Panc1 (cell line): ENCODE results near the gene ATF6B. TPM values are rescaled to one million over a fixed set of nuclear protein-coding genes. Genes with fewer than 3 reads are reported as not detected.

Experiments used
- ATAC-seq: fragments of 200-7000 bp; cut with Tn5 transposase; 2 replicates; pipeline ENCODE4 v1.9.1; 2020; ENCODE audit warnings: mild to moderate bottlenecking, moderate library complexity
- BruUV-seq: library from RNA; stranded (reverse); fragments of 400-500 nt; replicated peaks from 2 replicates; lab custom pipeline; 2021; lab: Mats Ljungman, UMichigan
- CTCF ChIA-PET: fragments of 300-600 bp; sonication (Branson Sonifier 250); formaldehyde crosslinking; loops from one replicate; lab custom pipeline; 2022; ENCODE audit warnings: antibody characterized with exemption; lab: Charles Lee
- POLR2A ChIA-PET: fragments of 300-600 bp; sonication (Branson Sonifier 250); formaldehyde crosslinking; loops from one replicate; lab custom pipeline; 2022; ENCODE audit warnings: antibody characterized with exemption; lab: Charles Lee
- DNase-seq: peaks from one replicate; pipeline ENCODE4 v3.0.0-alpha.2; 2010; ENCODE audit warnings: low read depth, low spot score
- H3K27ac ChIP-seq: 2 replicates; pipeline ENCODE4 v1.5.1; 2011; ENCODE audit warnings: mild to moderate bottlenecking, low read length, inconsistent platforms
- H3K27me3 ChIP-seq: fragments of 200-500 bp; sonication (Bioruptor generic); 2 replicates; pipeline ENCODE4 v1.6.0; 2014; ENCODE audit warnings: low read length, inconsistent platforms; ENCODE audit not compliant: control insufficient read depth, insufficient read depth
- H3K36me3 ChIP-seq: fragments of 200-500 bp; sonication (Bioruptor generic); 2 replicates; pipeline ENCODE4 v1.5.1; 2014; ENCODE audit warnings: inconsistent platforms, mild to moderate bottlenecking, low read length, moderate library complexity; ENCODE audit not compliant: control insufficient read depth, insufficient read depth
- H3K4me1 ChIP-seq: 2 replicates; pipeline ENCODE4 v1.5.1; 2011; ENCODE audit warnings: inconsistent platforms, mild to moderate bottlenecking, low read length, moderate library complexity; ENCODE audit not compliant: control insufficient read depth, insufficient read depth
- H3K4me3 ChIP-seq, 2 experiments: 2 replicates each; pipeline ENCODE4 v1.5.1; 2011 to 2012; ENCODE audit warnings: low read depth in 2 of 2, low read length in 2 of 2, mild to moderate bottlenecking in 2 of 2, inconsistent platforms in 1 of 2, moderate library complexity in 1 of 2
- H3K9me3 ChIP-seq: fragments of 200-500 bp; sonication (Bioruptor generic); 2 replicates; pipeline ENCODE4 v1.5.1; 2014; ENCODE audit warnings: low read depth, mild to moderate bottlenecking, inconsistent platforms, low read length, moderate library complexity; ENCODE audit not compliant: control insufficient read depth, insufficient read depth
- CTCF ChIP-seq: fragments of 450-650 bp; IDR thresholded peaks from 2 replicates; pipeline ENCODE4 v1.5.1; 2017; ENCODE audit warnings: mild to moderate bottlenecking
- POLR2AphosphoS5 ChIP-seq: IDR thresholded peaks from 2 replicates; pipeline ENCODE4 v1.6.1; 2012; ENCODE audit warnings: mild to moderate bottlenecking, low read depth, low read length, moderate library complexity
- REST ChIP-seq, 2 experiments: IDR thresholded peaks; 2 replicates each; pipeline ENCODE4 v1.6.1; 2011 to 2012; ENCODE audit warnings: low read depth in 2 of 2, control low read depth in 1 of 2, low read length in 1 of 2, mild to moderate bottlenecking in 1 of 2, moderate library complexity in 1 of 2; ENCODE audit not compliant: insufficient read depth in 1 of 2
- SIN3A ChIP-seq: IDR thresholded peaks from 2 replicates; pipeline ENCODE4 v1.6.1; 2012; ENCODE audit warnings: low read depth, mild to moderate bottlenecking, low read length, moderate library complexity, borderline replicate concordance; ENCODE audit not compliant: insufficient read depth
- TCF7L2 ChIP-seq: IDR thresholded peaks from 2 replicates; pipeline ENCODE4 v1.6.1; 2011; ENCODE audit warnings: mild to moderate bottlenecking, low read depth, low read length, inconsistent platforms
- in situ Hi-C: cut with HindIII; loops from 2 replicates; pipeline ENCODE4 v1.10.0; 2016; ENCODE audit warnings: low sequenced_read_pairs, low pct_unique_long_range_greater_than_20kb
- intact Hi-C: fragments of 100-400 bp; cut with micrococcal nuclease; formaldehyde crosslinking; loops from one replicate; pipeline ENCODE4 v1.10.0; 2022; ENCODE audit not compliant: unreplicated experiment
- total RNA-seq: library from RNA; stranded (reverse); gene quantifications from one replicate; pipeline ENCODE4 v1.2.1, GENCODE V29; 2021; ENCODE audit not compliant: unreplicated experiment

ATF6B gene
- total RNA-seq, 1 experiment from 2014 or later = 127 TPM

- BruUV-seq = no TSS peak
- Histone ChIP-seq H3K4me3 (peak overlapping the region in 1 of 2 experiments; percentile 23; a peak in 2 of 4 replicates), H3K27me3 (no peaks in the 10 kb centered on the region), H3K27ac (no peak overlapping the region), H3K9me3 (no peaks in the 10 kb centered on the region), H3K36me3 (no peaks in the 10 kb centered on the region; the same call in 1 of the 2 replicates), H3K4me1 (peaks cover 21% of the 10 kb centered on the region)
- in situ Hi-C loops (no loop called here), intact Hi-C loops (no loop called here)
- CTCF ChIA-PET = no interaction called here
- DNase-seq (no peak), ATAC-seq (no peak)
- POLR2A ChIA-PET = interaction anchor here (0.8 kb wide), 1 partner anchor 21 kb away, joined by 3 read pairs; the partner anchor contains the start of gene FKBPL
- TF ChIP-seq CTCF (no peak), TCF7L2 (no peak)
Observed at GRCh38 chr6:32151181-32151862, 23.3 kb upstream of the ATF6B start.

GRCh38 chr6:32149932-32150870 lies 22.2 kb upstream of the ATF6B start:
- Histone ChIP-seq H3K4me3 (no peak overlapping the region), H3K9me3 (no peaks in the 10 kb centered on the region), H3K4me1 (peaks cover 20% of the 10 kb centered on the region), H3K27me3 (no peaks in the 10 kb centered on the region), H3K36me3 (no peaks in the 10 kb centered on the region; the same call in 1 of the 2 replicates), H3K27ac (no peak overlapping the region)
- in situ Hi-C loops (no loop called here), intact Hi-C loops (no loop called here)
- ATAC-seq (no peak), DNase-seq (no peak)
- ChIA-PET POLR2A (no interaction called here), CTCF (no interaction called here)
- no TSS peak for BruUV-seq
- TF ChIP-seq POLR2AphosphoS5 (no peak), REST (IDR thresholded peaks at IDR 0.05; ENCODE audit: insufficient read depth in 1 of 2, low read depth in 2 of 2, low read length in 1 of 2) (no peak), CTCF (no peak), TCF7L2 (no peak), SIN3A (no peak)
